ENCODE data around the gene ZNF778. TPM values are rescaled to one million over a fixed set of nuclear protein-coding genes. Genes with fewer than 3 reads are reported as not detected.
"Not testable (repeated sequence)": the region's sequence is repeated elsewhere in the genome, so short reads cannot be mapped to it uniquely, and the experiment has no call there.

ZNF778 gene
- total RNA-seq, 1 experiment from 2014 or later, result 1.8 TPM

GRCh38 chr16:89257757-89258465 lies 40.4 kb downstream of the ZNF778 start:
- DNase-seq, result no peak
- no peak overlapping the region for H3K4me3 ChIP-seq
- no peaks in the 10 kb centered on the region for H3K27me3 ChIP-seq
- no peaks in the 10 kb centered on the region for H3K9me3 ChIP-seq
- no peaks in the 10 kb centered on the region for H3K36me3 ChIP-seq

DNA sequence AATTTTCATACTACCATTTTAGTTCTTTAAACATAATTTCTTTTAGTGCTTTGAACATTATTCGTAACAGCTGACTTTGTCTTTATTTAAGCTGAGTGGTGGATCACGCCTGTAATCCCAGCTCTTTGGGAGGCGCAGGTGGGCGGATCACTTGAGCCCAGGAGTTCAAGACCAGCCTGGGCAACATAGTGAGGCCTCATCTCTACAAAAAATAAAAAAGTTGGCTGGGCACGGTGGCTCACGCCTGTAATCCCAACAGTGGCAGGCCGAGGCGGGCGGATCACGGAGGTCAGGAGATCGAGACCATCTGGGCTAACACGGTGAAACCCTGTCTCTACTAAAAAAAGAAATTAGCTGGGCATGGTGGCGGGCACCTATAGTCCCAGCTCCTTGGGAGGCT lies 42.4 kb downstream of the ZNF778 start:
- H3K4me3 ChIP-seq, H3K27me3 ChIP-seq, DNase-seq, H3K9me3 ChIP-seq, H3K36me3 ChIP-seq: not testable (repeated sequence)

GRCh38 chr16:89261691-89262563 lies 44.4 kb downstream of the ZNF778 start:
- Histone ChIP-seq H3K4me3 (no peak overlapping the region), H3K36me3 (peaks cover 3% of the 10 kb centered on the region; the same call in 1 of the 2 replicates), H3K9me3 (no peaks in the 10 kb centered on the region), H3K27me3 (no peaks in the 10 kb centered on the region)
- DNase-seq, result no peak

DNA sequence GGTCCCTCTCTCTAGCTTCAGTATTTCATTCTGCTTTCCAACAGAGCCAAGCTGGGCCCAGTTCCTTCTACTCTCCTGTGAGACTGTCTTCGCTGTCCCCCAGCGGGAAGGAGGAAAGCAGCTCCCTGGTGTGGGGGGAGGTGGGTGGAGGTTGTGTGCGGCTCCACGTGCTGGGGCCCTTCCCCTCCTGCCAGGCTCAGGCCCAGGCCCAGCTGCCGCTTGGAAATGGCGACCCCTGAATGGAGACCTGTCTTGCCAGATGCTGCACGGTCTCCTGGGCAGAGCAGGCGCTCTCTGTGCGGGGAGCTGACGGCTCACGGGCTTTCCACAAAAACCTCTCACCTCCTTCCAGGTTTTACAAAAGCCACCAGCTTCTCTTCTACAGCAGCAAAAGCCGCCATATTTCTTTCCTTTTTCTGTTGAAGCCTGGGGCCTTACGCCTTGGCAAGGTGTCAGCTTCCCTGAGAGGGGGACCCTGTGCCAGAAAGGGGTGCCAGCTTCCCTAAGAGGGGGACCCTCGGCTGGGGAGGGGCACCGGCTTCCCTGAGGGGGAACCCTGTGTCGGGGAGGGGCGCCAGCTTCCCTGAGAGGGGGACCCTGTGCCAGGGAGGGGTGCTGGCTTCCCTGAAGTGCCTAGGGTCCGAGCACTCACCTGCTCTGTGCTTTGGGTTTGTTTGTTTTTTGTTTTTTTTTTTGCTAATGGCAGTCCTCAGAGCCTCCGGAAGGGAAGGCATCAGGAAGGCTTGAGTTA lies 47.5 kb downstream of the ZNF778 start:
- Histone ChIP-seq H3K36me3 (peaks cover 15% of the 10 kb centered on the region), H3K4me3 (no peak overlapping the region), H3K9me3 (no peaks in the 10 kb centered on the region), H3K27me3 (no peaks in the 10 kb centered on the region)
- no peak for DNase-seq

DNA sequence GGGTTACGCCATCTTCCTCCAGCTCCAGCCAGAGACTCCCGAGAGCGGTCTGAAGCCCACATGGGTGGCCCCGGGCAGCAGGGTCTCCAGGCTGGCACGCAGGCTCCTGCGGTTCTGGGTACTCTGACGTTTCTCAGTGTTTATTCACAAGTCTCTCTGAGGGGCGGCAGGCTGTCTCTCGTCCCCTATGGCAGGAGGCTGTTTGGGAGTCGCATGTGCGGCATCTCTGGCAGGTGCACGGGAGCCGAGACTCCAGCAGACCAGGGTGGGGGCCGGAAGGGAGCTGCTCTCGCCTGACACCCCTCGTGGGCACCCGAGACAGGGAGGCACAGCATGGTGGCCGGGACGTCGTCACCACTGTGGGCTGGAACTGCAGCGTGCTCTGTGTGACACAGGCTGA lies 48.1 kb downstream of the ZNF778 start:
- Histone ChIP-seq H3K9me3 (no peaks in the 10 kb centered on the region), H3K36me3 (peaks cover 18% of the 10 kb centered on the region)
- DNase-seq, result no peak

DNA sequence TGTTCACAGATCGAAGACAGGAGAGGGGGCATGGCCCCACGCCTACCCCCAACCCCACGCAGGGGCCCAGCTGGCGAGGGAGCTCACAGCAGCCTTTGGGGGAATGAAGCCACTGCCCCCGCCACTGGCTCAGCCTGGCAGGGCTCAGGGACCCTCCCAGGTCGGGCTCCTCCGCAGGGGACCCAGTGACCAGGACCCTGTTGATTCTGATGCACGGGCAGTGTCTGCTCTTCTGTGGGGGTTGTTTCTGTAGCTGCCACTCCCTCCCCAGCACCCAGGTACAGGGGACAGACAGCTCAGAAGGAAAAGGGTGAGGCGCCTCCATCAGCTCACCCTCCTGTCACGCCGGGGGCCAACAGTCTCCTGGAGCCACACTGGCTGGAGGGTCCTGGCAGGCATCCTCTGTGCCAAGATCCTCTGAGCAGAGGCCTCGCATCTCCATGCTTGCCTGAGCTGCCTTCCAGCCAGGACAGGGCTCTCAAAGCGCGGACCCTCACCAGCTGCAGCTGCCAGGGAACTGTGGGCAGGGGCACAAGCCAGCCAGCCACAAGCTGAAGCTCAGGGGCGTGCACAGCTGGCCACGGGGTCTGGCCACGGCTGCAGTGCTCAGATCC lies 49.1 kb downstream of the ZNF778 start:
- peaks cover 20% of the 10 kb centered on the region for H3K36me3 ChIP-seq
- no peak for DNase-seq

More for the DNA sequence above, 48.1 kb downstream of the ZNF778 start:
- Histone ChIP-seq H3K4me3 (no peak overlapping the region), H3K27me3 (no peaks in the 10 kb centered on the region)

GRCh38 chr16:89267746-89268145 lies 50.2 kb downstream of the ZNF778 start:
- not testable (repeated sequence) for H3K27me3 ChIP-seq, H3K4me3 ChIP-seq
- H3K36me3 ChIP-seq, result peaks cover 23% of the 10 kb centered on the region

More for the DNA sequence above, 49.1 kb downstream of the ZNF778 start:
- no peaks in the 10 kb centered on the region for H3K27me3 ChIP-seq
- H3K9me3 ChIP-seq, result no peaks in the 10 kb centered on the region
- H3K4me3 ChIP-seq, result no peak overlapping the region

GRCh38 chr16:89268585-89268984 lies 51.1 kb downstream of the ZNF778 start:
- Histone ChIP-seq H3K4me3 (no peak overlapping the region), H3K9me3 (no peaks in the 10 kb centered on the region), H3K36me3 (peaks cover 25% of the 10 kb centered on the region), H3K27me3 (no peaks in the 10 kb centered on the region)
- DNase-seq, result no peak

More at GRCh38 chr16:89267746-89268145, 50.2 kb downstream of the ZNF778 start:
- not testable (repeated sequence) for H3K9me3 ChIP-seq, DNase-seq

- H3K36me3 ChIP-seq, result peaks cover 25% of the 10 kb centered on the region
These were observed 51.7 kb downstream of the ZNF778 start for GRCh38 chr16:89268987-89269735.

DNA sequence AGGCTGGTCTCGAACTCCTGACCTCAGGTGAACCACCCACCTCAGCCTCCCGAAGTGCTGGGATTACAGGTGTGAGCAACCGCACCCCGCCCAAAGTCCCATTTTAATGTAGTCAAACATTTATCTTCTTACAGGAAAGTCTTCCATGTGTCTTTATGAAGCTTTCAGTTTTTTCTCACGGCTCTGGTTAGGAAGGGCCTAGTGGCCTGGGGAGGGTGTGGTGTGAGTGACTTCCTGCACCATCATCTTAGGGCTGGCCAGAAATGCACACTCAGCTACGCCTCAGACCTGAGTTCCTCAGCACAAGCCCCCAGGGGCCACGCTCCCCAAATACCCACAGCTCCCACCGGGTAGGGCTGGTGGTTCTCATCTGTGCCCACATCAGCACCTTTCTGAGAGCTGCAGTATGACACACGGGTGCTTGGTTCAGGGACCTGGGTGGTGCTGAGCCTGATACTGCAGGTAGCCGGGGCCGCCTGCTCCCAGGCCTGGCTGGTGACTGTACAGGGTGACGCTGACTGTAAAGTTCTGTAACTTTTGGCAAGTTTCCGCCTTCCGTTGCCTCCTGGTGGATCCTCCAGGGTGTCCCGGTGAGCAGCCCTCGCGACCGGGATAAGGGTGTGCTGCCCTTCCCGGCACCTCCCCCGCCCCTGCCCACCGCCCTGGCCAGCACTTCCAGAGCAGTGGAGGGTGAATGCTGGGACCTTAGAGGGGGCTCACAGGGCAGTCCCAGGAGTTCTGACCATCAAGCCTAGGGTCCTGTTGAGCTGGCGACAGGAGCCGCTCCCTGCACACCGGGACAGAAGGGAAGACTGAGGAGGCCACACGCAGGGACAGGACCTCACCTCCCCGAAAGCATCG lies 52.5 kb downstream of the ZNF778 start:
- Histone ChIP-seq H3K4me3 (no peak overlapping the region), H3K36me3 (peaks cover 29% of the 10 kb centered on the region), H3K27me3 (no peaks in the 10 kb centered on the region), H3K9me3 (no peaks in the 10 kb centered on the region)
- no peak for DNase-seq

More at GRCh38 chr16:89268987-89269735, 51.7 kb downstream of the ZNF778 start:
- H3K9me3 ChIP-seq, result no peaks in the 10 kb centered on the region
- H3K4me3 ChIP-seq, result no peak overlapping the region
- no peak for DNase-seq
- H3K27me3 ChIP-seq, result no peaks in the 10 kb centered on the region

- Histone ChIP-seq H3K36me3 (peaks cover 30% of the 10 kb centered on the region), H3K4me3 (no peak overlapping the region), H3K9me3 (no peaks in the 10 kb centered on the region), H3K27me3 (no peaks in the 10 kb centered on the region)
- DNase-seq, result no peak
These were observed 53.3 kb downstream of the ZNF778 start for GRCh38 chr16:89270666-89271345.

DNA sequence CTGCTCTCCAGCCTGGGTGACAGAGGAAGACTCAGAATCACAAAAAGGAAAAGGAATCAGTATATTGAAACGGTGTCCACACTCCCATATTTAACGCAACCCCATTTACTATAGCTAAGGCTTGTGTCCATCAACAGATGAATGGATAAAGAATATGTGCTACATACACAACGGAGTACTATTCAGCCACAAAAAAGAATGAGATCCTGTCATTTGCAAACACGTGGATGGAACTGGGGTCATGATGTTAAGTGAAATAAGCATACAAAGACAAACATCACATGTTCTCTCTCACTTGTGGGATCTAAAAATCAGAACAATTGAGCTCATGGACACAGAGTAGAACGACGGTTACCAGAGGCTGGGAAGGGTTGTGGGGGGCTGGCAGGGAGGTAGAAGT lies 55.1 kb downstream of the ZNF778 start:
- no peak for DNase-seq
- Histone ChIP-seq H3K36me3 (peaks cover 28% of the 10 kb centered on the region), H3K27me3 (no peaks in the 10 kb centered on the region), H3K9me3 (no peaks in the 10 kb centered on the region), H3K4me3 (no peak overlapping the region)

- Histone ChIP-seq H3K27me3 (no peaks in the 10 kb centered on the region), H3K9me3 (no peaks in the 10 kb centered on the region), H3K4me3 (no peak overlapping the region), H3K36me3 (peaks cover 22% of the 10 kb centered on the region)
- DNase-seq, result no peak
These were observed 56.4 kb downstream of the ZNF778 start for GRCh38 chr16:89273741-89274472.
